Cardiac fibroblast (primary cell): ENCODE measurements around the gene TGFBI.

Source experiments
- DNase-seq, 2 donors: peaks; one replicate each; pipeline versions ENCODE4 v3.0.0 to v3.0.0-alpha.2; 2010; ENCODE audit warnings: low read depth in 2 of 2
- H3K4me3 ChIP-seq, 2 donors: replicated peaks in 1 of 2; 1 replicate in 1 of 2; 2 replicates in 1 of 2; pipeline ENCODE4 v1.5.1; 2011; ENCODE audit warnings: low read depth in 2 of 2, low read length in 2 of 2, mild to moderate bottlenecking in 2 of 2, moderate library complexity in 1 of 2
- CTCF ChIP-seq: IDR thresholded peaks from one replicate; pipeline ENCODE4 v1.5.1; 2011; ENCODE audit warnings: low read depth, mild to moderate bottlenecking, low read length, inconsistent platforms

Gene TGFBI

GRCh38 chr5:136007271-136007670 lies 21.5 kb upstream of the TGFBI start:
- no peak for TF ChIP-seq CTCF
- peak in 1 of 2 donors; percentile 54 for DNase-seq

GRCh38 chr5:136011414-136012001 lies 17.3 kb upstream of the TGFBI start:
- DNase-seq: peak; percentile 80 to 85
- H3K4me3 ChIP-seq: no peak overlapping the region
- no peak for TF ChIP-seq CTCF

More at GRCh38 chr5:136007271-136007670, 21.5 kb upstream of the TGFBI start:
- H3K4me3 ChIP-seq: no peak overlapping the region

- DNase-seq: peak; percentile 79 to 83
- no peak for TF ChIP-seq CTCF
- H3K4me3 ChIP-seq: no peak overlapping the region
Observed at GRCh38 chr5:136012041-136012804, 16.6 kb upstream of the TGFBI start.

- TF ChIP-seq CTCF: no peak
- DNase-seq: no peak
- no peak overlapping the region for H3K4me3 ChIP-seq
Observed at GRCh38 chr5:136013559-136013958, 15.2 kb upstream of the TGFBI start.

- no peak for TF ChIP-seq CTCF
- peak; percentile 67 to 71 for DNase-seq
Observed at GRCh38 chr5:136014049-136015002, 14.5 kb upstream of the TGFBI start.

GRCh38 chr5:136015003-136015375 lies 13.8 kb upstream of the TGFBI start:
- DNase-seq: no peak
- TF ChIP-seq CTCF: no peak
- H3K4me3 ChIP-seq: no peak overlapping the region

More at GRCh38 chr5:136014049-136015002, 14.5 kb upstream of the TGFBI start:
- H3K4me3 ChIP-seq: no peak overlapping the region
